Activated gamma-delta T cell treated with anti-CD3 and anti-CD28 coated beads, Interleukin-2, amount 50 U/mL, for 16 hours (primary cell): Measurements from ENCODE around the gene THAP2.

Source experiments
- DNase-seq: peaks from one replicate; pipeline ENCODE4 v3.0.0-alpha.2; 2020; ENCODE audit warnings: low read depth

The THAP2 gene

DNA sequence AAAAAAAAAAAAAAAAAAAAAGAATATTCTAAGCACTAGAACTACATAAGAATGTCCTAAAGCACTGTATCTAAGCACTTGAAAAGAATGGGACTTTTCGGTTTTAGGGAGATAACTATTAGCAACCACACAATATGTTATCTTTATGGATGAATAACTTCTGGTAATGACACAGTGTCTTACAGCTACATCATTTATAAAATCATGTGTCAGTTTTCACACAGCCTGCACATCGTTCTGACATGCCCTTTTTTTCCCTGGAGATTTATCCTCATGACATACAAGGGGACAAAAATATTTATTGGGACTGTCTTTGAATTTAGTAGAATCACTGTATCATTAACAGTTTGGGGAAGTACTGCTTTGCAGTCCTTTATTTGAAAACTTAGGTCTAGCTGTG is 39.1 kb downstream of the THAP2 start:
- DNase-seq, result no peak

DNA sequence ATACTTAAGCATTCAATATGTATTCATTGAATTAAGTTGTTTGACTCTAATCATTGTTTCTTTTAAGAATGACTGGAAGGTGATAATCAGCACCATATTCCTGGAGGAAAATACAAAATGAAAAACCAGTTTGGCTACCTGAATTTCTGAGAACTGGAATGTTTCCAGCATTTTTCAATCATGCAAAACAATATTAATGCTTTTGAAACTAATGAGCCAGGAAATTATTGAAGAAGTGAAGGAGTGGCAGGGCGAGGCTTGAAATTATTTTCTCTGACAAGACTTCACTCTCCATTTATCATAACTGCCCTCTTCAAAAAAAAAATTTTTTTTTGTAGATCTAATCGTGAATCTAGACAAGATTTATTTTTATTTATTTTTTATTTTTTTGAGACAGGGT is 40.8 kb downstream of the THAP2 start:
- no peak for DNase-seq

DNA sequence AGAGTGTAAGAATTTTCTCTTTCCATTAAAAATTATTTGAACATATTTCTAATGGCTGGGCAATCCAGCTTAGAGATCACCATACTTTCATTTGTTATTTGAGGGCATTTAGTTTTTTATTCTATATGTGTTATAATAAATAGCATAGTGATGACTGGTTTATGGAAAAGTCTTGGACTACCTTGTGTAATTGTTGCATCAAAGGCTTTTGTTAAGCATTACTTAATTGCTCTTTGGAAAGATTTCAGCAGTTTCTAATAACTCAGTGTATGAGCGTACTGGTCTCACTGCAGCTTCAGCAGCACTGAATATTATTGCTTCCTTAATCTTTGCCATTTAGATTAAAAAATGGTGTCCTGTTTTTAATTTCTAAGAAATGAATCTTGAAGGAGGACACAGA is 44.6 kb downstream of the THAP2 start:
- DNase-seq, result no peak

DNA sequence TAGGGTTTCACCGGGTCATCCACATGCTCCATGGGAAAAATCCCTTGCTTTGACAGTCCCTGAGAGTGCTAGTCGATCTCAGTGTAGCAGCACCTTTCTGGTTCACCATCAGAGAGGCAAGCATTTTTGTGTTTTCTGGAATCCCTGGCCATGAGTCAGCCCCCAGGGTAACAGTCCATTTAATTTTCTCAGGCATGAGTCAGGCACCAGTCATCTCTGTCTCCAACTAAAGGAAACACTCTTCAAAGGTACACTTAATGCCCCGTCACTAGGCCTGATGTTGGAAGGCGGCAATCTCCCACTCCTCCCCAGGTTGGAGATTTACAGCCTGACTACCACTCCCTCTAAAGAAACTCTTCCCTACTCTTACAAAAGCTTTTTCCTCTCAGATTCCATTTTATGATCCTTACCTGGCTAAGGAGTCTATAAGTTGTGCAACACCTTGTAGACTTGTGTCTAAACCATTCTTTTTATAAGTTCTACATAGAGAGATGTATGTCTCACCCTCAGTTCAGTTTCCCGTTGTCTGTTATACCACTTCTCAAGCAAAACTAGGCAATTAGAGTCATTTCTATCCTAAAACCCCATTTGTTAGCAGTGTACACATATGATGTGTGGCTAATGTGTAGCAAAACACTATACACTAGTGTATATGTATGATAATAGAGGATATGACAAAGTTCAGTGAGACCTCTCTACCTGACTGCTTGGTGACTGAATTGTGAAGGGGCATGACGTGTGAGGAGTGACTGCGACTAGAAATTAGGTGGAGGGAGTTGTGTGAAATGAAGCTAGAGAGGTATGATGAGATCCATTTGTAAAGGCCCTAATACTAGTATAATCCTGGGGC is 46.4 kb downstream of the THAP2 start:
- DNase-seq, result no peak

DNA sequence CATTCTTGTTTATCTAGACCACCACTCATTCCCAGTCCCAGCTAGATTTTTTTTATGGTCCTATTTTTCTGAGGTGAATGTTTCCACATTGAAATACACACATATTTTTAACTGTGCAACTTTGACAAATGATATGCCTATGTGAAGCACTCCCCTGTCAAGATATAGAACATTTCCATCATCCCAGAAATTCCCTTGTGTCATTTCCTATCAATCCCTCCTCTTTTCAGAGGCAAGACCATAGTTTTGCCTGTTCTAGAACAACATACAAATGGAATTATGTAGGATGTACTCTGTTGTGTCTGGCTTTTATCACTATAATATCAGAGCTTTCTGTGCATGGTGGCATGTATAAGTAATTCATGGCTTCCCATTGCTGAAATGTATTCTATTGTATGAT is 54.5 kb downstream of the THAP2 start:
- DNase-seq, result no peak

DNA sequence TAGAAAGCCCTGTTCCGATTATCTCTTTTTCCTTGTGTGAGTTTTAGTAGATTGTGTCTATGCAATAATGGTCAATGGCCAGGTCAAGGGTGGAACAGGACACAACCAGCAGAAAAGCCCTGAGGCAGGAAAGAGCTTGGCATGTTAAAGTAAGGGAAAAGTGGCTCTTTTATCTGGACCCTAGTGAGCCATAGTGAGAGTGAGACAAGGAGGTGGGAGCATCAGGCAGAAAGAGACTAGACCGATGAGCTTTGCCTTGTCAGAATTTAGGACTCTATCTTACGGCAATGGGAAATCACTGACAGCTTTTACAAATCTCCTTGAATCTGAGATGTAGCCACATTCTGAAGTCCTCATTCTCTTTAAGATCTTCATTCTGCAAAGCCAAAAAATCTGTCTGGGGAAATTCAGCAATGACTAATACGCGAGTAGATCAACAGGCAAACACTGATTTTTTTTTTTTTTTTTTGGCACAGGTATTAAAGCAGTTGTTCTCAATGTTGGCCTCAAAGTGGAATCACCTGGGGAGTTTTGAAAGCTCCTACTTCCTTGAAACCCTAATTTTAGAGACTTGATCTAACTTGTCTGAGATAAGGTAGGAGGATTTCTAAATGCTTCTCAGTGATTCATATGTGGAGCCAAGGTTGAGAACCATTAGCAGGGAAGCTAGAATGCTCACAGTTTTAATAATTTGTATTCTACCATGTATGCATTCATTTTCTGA is 55.7 kb downstream of the THAP2 start:
- DNase-seq, result no peak

DNA sequence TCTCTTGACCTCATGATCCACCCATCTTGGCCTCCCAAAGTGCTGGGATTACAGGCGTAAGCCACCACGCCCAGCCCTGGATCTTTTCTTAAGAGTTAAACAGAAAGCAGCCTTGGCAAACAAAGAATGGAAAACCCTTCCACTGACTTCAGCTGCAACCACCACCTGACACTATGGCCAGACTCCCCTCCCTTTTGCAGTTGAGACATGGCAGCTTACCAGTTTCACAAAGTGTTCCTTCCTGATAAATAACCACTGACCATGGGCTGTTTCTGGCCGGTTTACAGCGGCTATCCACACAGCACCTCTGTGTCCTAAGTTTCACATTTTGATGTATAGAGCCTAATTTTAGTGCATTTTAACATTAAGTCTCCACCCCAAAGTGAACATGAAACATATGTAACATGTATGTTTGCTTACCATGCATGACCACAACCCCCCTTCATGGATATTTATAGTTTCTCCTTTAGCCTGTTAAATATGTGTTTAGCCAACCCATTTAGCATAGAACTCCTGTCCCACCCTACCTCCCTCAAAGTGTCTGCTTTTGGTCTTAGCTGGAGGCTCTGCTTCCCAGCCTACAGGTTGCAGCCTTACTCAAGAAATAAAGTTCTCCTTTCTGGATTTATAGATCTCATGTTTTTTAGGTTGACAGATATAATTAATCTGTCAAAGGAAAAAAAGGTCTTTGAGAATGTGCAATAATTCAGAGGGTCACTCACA is 57.8 kb downstream of the THAP2 start:
- no peak for DNase-seq

DNA sequence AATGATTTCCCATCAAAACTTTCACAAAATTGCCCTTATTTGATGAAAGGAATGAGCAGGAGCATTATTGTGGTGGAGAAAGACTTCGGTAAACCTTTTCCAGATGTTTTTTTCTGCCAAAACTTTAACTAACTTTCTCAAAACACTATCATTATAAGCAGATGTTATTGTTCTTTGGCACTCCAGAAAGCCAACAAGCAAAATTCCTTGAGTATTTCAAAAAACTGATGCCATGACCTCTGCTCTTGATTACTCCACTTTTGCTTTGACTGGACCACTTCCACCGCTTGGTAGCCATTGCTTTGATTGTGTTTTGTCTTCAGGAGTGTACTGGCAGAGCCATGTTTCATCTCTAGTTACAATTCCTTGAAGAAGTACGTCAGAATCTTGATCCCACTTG is 60.9 kb downstream of the THAP2 start:
- DNase-seq, result no peak

DNA sequence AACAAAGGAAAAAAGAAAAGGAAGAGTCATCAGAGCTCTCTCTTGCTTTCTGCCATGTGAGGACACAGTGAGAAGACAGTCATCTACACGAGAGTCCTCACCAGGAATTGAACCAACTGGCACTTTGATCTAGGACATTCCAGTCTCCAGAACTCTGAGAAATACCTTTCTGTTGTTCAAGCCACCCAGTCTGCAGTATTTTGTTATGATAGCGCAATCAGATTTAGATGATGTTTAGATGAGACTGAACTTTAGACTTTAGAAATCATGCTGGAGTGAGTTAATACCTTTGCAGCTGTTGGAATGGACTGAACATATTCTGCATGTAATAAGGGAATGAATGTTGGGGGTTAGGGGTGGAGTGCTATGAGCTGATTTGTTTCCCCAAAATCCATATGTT is 62.4 kb downstream of the THAP2 start:
- DNase-seq, result no peak

DNA sequence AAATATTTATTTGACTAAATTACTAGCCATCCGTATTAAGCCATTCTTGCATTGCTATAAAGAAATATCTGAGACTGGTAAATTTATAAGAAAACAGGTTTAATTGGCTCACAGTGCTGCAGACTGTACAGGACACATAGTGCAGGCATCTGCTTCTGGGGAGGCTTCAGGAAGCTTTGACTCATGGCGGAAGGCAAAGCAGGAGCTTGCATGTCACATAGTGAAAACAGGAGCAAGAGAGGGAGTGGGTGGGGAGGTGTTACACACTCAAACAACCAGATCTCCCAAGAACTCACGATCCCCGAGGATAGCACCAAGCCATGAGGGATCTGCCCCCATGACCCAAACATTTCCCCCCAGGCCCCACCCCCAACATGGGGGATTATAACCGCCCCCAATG is 63.9 kb downstream of the THAP2 start:
- DNase-seq, result no peak
